Endodermal cell (in vitro differentiated cells): ENCODE data around the gene KISS1R. TPM values are rescaled to one million over a fixed set of nuclear protein-coding genes. Genes with fewer than 3 reads are reported as not detected.
A peak's percentile ranks its signal among the peaks of the same experiment; 100 is the strongest.

Experiments
- DNase-seq: peaks from one replicate; pipeline ENCODE4 v3.0.0-alpha.2; 2017
- H3K27ac ChIP-seq: 2 replicates; pipeline ENCODE4 v1.5.1; 2013; ENCODE audit warnings: mild to moderate bottlenecking, low read depth, low read length, moderate library complexity
- H3K27me3 ChIP-seq: 2 replicates; pipeline ENCODE4 v1.6.1; 2013; ENCODE audit warnings: mild to moderate bottlenecking, low read length, moderate library complexity; ENCODE audit not compliant: insufficient read depth, control insufficient read depth, poor library complexity, severe bottlenecking
- H3K36me3 ChIP-seq: 2 replicates; pipeline ENCODE4 v1.7.0; 2013; ENCODE audit warnings: mild to moderate bottlenecking, low read length, moderate library complexity; ENCODE audit not compliant: control insufficient read depth, insufficient read depth
- H3K4me1 ChIP-seq: one replicate; pipeline ENCODE4 v1.7.0; 2013; ENCODE audit warnings: low read length; ENCODE audit not compliant: control insufficient read depth, insufficient read depth
- H3K4me3 ChIP-seq: 2 replicates; pipeline ENCODE4 v1.5.1; 2013; ENCODE audit warnings: mild to moderate bottlenecking, low read length, moderate library complexity
- H3K9ac ChIP-seq: 2 replicates; pipeline ENCODE4 v1.6.1; 2013; ENCODE audit warnings: mild to moderate bottlenecking, low read length, moderate library complexity; ENCODE audit not compliant: poor library complexity, severe bottlenecking; ENCODE audit errors: extremely low read depth
- H3K9me3 ChIP-seq: 2 replicates; pipeline ENCODE4 v1.6.1; 2013; ENCODE audit warnings: mild to moderate bottlenecking, low read length, moderate library complexity; ENCODE audit not compliant: control insufficient read depth
- H3K27ac Mint-ChIP-seq: 2 replicates; pipeline ENCODE4 v1.8.0; 2020; ENCODE audit warnings: mixed read lengths
- H3K27me3 Mint-ChIP-seq: 2 replicates; pipeline ENCODE4 v1.8.0; 2021; ENCODE audit warnings: mild to moderate bottlenecking, mixed read lengths; ENCODE audit not compliant: insufficient read depth
- H3K36me3 Mint-ChIP-seq: 2 replicates; pipeline ENCODE4 v1.8.0; 2020; ENCODE audit warnings: low read depth, mixed read lengths
- H3K4me1 Mint-ChIP-seq: 2 replicates; pipeline ENCODE4 v1.8.0; 2020; ENCODE audit warnings: mixed read lengths
- H3K4me3 Mint-ChIP-seq: 2 replicates; pipeline ENCODE4 v1.8.0; 2020; ENCODE audit warnings: mild to moderate bottlenecking, moderate library complexity, mixed read lengths
- H3K9me3 Mint-ChIP-seq: 2 replicates; pipeline ENCODE4 v1.8.0; 2020; ENCODE audit warnings: mild to moderate bottlenecking, mixed read lengths
- WGBS, 2 experiments: methylation state at CpG; one replicate each; pipeline versions ENCODE4 v1.1.5 to v1.1.7; 2013; ENCODE audit warnings: missing lambda C conversion rate in 2 of 2, mixed read lengths in 1 of 2; ENCODE audit not compliant: insufficient coverage in 1 of 2, insufficient read length in 1 of 2; 5-methylcytosine and 5-hydroxymethylcytosine counted together
- total RNA-seq, 2 donors: library from RNA; stranded (reverse); fragmentation: NEBNext Ultra II Directional in 1 of 2; extraction: Animal tissue kit (Norgen Biotek cat#: 25700) in 1 of 2; gene quantifications; 2 replicates in 1 of 2; 3 replicates in 1 of 2; pipeline ENCODE4 v1.2.1, GENCODE V29; 2021
- TF ChIP-seq, protein P1 (sequence below): fragments of 200-600 bp; sonication (generic); conservative IDR thresholded peaks from 2 replicates; pipeline ENCODE4 v1.5.0; 2021; ENCODE audit warnings: antibody characterized with exemption, mild to moderate bottlenecking

KISS1R gene
- total RNA-seq, 2 donors from 2014 or later = 0.73 TPM; not detected in 1

DNA sequence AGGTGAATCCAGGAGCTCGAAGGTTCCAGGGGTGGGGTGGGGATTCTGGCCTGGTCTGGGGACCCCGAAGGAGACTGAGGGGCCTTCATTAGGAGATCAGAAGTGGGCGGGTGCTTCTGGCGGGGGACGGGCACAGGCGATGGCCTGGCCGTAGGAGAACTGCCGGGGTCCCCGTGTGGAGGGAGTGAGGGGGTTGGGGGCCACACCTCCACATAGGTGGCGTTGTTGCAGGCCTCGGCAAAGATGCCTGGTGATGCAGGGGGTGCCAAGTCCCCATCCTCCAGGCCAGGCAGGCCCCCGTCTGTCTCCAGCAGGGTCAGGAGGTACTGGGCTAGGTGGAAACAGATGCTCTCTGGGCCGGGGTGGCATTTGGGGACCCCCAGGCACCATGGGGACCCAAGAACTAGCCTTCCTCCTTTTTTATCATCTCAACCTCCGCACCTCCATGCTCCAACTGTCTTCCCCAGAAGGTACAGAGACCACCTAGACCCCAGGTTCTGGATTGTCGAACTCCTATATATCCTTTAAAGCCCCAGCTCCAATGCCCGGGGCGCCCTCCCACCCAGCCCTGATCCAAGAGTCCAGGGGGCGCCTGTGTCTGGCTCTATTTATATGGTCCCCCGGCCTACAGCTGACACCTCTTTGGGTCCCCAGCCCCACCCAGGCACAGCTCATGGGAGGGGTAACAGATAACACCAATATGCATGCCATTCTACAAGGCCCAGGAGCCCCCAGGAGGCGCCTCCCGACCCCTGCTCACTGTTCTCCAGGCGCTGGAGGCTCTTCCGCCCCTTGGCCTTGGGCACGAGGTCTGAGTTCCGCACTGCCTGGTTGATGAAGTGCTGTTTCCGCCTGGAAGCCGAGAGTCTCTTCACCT is 15.7 kb upstream of the KISS1R start:
- H3K27ac ChIP-seq = no peak overlapping the region
- H3K27me3 ChIP-seq = no peaks in the 10 kb centered on the region
- Mint-ChIP-seq H3K27me3 (no peaks in the 10 kb centered on the region), H3K9me3 (no peaks in the 10 kb centered on the region), H3K27ac (no peak overlapping the region), H3K36me3 (peaks cover 27% of the 10 kb centered on the region), H3K4me3 (no peak overlapping the region), H3K4me1 (peaks cover 3% of the 10 kb centered on the region)
- H3K36me3 ChIP-seq = peaks cover 20% of the 10 kb centered on the region
- H3K4me3 ChIP-seq = no peak overlapping the region
- TF ChIP-seq, protein P1, sequence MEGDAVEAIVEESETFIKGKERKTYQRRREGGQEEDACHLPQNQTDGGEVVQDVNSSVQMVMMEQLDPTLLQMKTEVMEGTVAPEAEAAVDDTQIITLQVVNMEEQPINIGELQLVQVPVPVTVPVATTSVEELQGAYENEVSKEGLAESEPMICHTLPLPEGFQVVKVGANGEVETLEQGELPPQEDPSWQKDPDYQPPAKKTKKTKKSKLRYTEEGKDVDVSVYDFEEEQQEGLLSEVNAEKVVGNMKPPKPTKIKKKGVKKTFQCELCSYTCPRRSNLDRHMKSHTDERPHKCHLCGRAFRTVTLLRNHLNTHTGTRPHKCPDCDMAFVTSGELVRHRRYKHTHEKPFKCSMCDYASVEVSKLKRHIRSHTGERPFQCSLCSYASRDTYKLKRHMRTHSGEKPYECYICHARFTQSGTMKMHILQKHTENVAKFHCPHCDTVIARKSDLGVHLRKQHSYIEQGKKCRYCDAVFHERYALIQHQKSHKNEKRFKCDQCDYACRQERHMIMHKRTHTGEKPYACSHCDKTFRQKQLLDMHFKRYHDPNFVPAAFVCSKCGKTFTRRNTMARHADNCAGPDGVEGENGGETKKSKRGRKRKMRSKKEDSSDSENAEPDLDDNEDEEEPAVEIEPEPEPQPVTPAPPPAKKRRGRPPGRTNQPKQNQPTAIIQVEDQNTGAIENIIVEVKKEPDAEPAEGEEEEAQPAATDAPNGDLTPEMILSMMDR = no peak
- no peaks in the 10 kb centered on the region for H3K9me3 ChIP-seq
- H3K4me1 ChIP-seq = no peaks in the 10 kb centered on the region
- no peak overlapping the region for H3K9ac ChIP-seq
- DNase-seq = no peak
- WGBS, 2 experiments = 92 to 94% methylated on average over 18 to 27 of the region's 27 CpGs

DNA sequence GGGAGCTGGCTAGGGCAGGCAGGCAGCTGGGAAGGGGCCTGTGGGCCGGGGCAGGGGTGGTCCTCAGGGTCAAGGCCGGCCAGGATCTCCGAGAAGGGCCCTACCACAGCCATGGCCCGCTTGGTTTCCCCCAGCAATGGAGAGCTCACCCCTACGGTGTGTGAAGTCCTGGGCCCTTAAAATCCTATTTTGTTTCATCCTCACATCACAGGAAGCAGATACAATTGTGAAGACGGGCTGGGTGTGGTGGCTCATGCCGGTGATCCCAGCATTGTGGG is 15.1 kb upstream of the KISS1R start:
- Histone ChIP-seq H3K4me1 (no peaks in the 10 kb centered on the region), H3K9ac (no peak overlapping the region), H3K27ac (no peak overlapping the region), H3K27me3 (no peaks in the 10 kb centered on the region), H3K36me3 (peaks cover 19% of the 10 kb centered on the region), H3K9me3 (no peaks in the 10 kb centered on the region), H3K4me3 (no peak overlapping the region)
- Mint-ChIP-seq H3K4me1 (peaks cover 3% of the 10 kb centered on the region), H3K27me3 (no peaks in the 10 kb centered on the region), H3K4me3 (no peak overlapping the region), H3K36me3 (peaks cover 23% of the 10 kb centered on the region), H3K9me3 (no peaks in the 10 kb centered on the region), H3K27ac (no peak overlapping the region)
- DNase-seq = no peak
- WGBS, 2 experiments = 88 to 93% methylated on average over 4 to 7 of the region's 7 CpGs
- TF ChIP-seq, protein P1 = no peak

DNA sequence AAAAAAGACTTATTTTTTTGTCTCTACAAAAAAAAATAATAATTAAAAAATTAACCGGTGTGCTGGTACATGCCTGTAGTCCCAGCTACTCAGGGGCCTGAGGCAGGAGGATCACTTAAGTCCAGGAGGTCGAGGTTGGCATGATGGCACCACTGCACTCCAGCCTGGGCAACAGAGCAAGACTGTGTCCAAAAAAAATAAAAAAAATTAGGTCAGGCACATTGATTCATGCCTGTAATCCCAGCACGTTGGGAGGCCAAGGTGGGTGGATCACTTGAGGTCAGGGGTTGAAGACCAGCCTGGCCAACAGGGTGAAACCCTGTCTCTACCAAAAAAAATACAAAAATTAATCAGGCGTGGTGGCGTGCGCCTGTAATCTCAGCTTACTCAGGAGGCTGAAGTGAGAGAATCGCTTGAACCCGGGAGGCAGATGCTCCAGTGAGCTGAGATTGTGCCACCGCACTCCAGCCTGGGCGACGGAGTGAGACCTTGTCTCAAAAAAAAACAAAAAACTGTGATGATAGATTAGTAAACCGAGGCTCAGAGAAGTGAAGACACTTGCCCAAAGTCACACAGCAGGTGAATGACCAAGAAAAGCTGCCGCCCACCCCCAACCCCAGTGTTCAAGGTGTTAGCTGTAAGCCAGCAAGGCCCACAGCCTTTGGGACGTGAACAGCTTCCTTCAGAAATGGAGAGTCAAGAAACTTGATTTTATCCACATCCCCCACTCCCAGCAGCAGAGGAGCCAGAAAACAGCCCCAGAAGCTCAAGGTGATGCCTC is 14.5 kb upstream of the KISS1R start:
- no peak overlapping the region for H3K27ac ChIP-seq
- H3K4me1 Mint-ChIP-seq = peaks cover 3% of the 10 kb centered on the region
- no peaks in the 10 kb centered on the region for H3K9me3 ChIP-seq
- 92 to 96% methylated on average over 12 to 14 of the region's 14 CpGs for WGBS, 2 experiments
- no peaks in the 10 kb centered on the region for H3K27me3 ChIP-seq
- no peaks in the 10 kb centered on the region for H3K9me3 Mint-ChIP-seq
- H3K27ac Mint-ChIP-seq = peak overlapping the region; percentile 39
- H3K4me3 ChIP-seq = no peak overlapping the region
- H3K36me3 Mint-ChIP-seq = peaks cover 20% of the 10 kb centered on the region
- H3K4me1 ChIP-seq = no peaks in the 10 kb centered on the region
- no peak for DNase-seq
- H3K36me3 ChIP-seq = peaks cover 12% of the 10 kb centered on the region
- H3K4me3 Mint-ChIP-seq = no peak overlapping the region
- H3K27me3 Mint-ChIP-seq = no peaks in the 10 kb centered on the region
- TF ChIP-seq, protein P1 = no peak
- H3K9ac ChIP-seq = no peak overlapping the region
